Colonic mucosa (tissue), 4 donors: ENCODE measurements around the gene CASQ1. TPM values are rescaled to one million over a fixed set of nuclear protein-coding genes. Genes with fewer than 3 reads are reported as not detected.

ENCODE experiments used
- DNase-seq: peaks from one replicate; pipeline ENCODE4 v3.0.0-alpha.2; 2020
- H3K27ac ChIP-seq: fragments of 200-600 bp; one replicate; pipeline ENCODE4 v1.8.0; 2021
- H3K27me3 ChIP-seq: fragments of 200-600 bp; one replicate; pipeline ENCODE4 v1.8.0; 2021
- H3K36me3 ChIP-seq: fragments of 200-600 bp; one replicate; pipeline ENCODE4 v1.8.0; 2021
- H3K4me1 ChIP-seq: fragments of 200-600 bp; one replicate; pipeline ENCODE4 v1.8.0; 2021; ENCODE audit warnings: mild to moderate bottlenecking
- H3K4me3 ChIP-seq: fragments of 200-600 bp; one replicate; pipeline ENCODE4 v1.8.0; 2021
- H3K9ac ChIP-seq, 2 donors: one replicate each; pipeline ENCODE4 v1.7.0; 2013; ENCODE audit warnings: control low read depth in 2 of 2, low read depth in 2 of 2, low read length in 2 of 2
- H3K9me3 ChIP-seq: fragments of 200-600 bp; one replicate; pipeline ENCODE4 v1.8.0; 2021
- CTCF ChIP-seq: fragments of 200-600 bp; IDR thresholded peaks from one replicate; pipeline ENCODE4 v1.8.0; 2022; ENCODE audit warnings: antibody characterized with exemption, mild to moderate bottlenecking
- intact Hi-C: fragments of 100-400 bp; cut with DNase I; formaldehyde crosslinking; loops from one replicate; pipeline ENCODE4 v1.14.1; 2022
- total RNA-seq, 2 donors: library from RNA; stranded (reverse); fragmentation: NEBNext Ultra II Directional in 1 of 2; extraction: Animal tissue kit (Norgen Biotek cat#: 25700) in 1 of 2; gene quantifications; one replicate each; pipeline ENCODE4 v1.2.1, GENCODE V29; 2021
- donor health status: healthy.
- donor health status: DM: no; HTN: no; CAD: no.
- donor health status: DM: no; HTN: no; CAD: no.

Gene CASQ1
- total RNA-seq, 2 donors from 2014 or later: not detected

- Histone ChIP-seq H3K9me3 (no peaks in the 10 kb centered on the region), H3K27me3 (no peaks in the 10 kb centered on the region), H3K36me3 (peaks cover 32% of the 10 kb centered on the region), H3K4me3 (no peak overlapping the region), H3K27ac (no peak overlapping the region), H3K9ac (no peak overlapping the region), H3K4me1 (no peaks in the 10 kb centered on the region)
- no peak for TF ChIP-seq CTCF
- intact Hi-C loops: no loop called here
- no peak for DNase-seq
Measured at GRCh38 chr1:160220301-160220700, 29.9 kb downstream of the CASQ1 start.

GRCh38 chr1:160221089-160221488, 30.7 kb downstream of the CASQ1 start:
- intact Hi-C loops: no loop called here
- TF ChIP-seq CTCF: no peak
- Histone ChIP-seq H3K4me3 (no peak overlapping the region), H3K4me1 (no peaks in the 10 kb centered on the region), H3K9ac (no peak overlapping the region), H3K36me3 (peaks cover 28% of the 10 kb centered on the region), H3K27ac (no peak overlapping the region), H3K27me3 (no peaks in the 10 kb centered on the region), H3K9me3 (no peaks in the 10 kb centered on the region)
- no peak for DNase-seq

GRCh38 chr1:160222546-160222945, 32.2 kb downstream of the CASQ1 start:
- Histone ChIP-seq H3K9me3 (no peaks in the 10 kb centered on the region), H3K4me1 (no peaks in the 10 kb centered on the region), H3K9ac (no peak overlapping the region), H3K4me3 (no peak overlapping the region), H3K27ac (no peak overlapping the region), H3K36me3 (peaks cover 28% of the 10 kb centered on the region), H3K27me3 (no peaks in the 10 kb centered on the region)
- DNase-seq: no peak
- intact Hi-C loops: no loop called here
- no peak for TF ChIP-seq CTCF

- no peak for DNase-seq
- no peak overlapping the region for H3K9ac ChIP-seq
- no peaks in the 10 kb centered on the region for H3K4me1 ChIP-seq
- no peak overlapping the region for H3K27ac ChIP-seq
- H3K9me3 ChIP-seq: no peaks in the 10 kb centered on the region
- H3K4me3 ChIP-seq: no peak overlapping the region
- intact Hi-C loops: no loop called here
- TF ChIP-seq CTCF: no peak
- peaks cover 28% of the 10 kb centered on the region for H3K36me3 ChIP-seq
- H3K27me3 ChIP-seq: no peaks in the 10 kb centered on the region
Measured at GRCh38 chr1:160224606-160225005, 34.2 kb downstream of the CASQ1 start.

- DNase-seq: no peak
- intact Hi-C loops: no loop called here
- Histone ChIP-seq H3K36me3 (peaks cover 28% of the 10 kb centered on the region), H3K27ac (no peak overlapping the region), H3K9me3 (no peaks in the 10 kb centered on the region), H3K27me3 (no peaks in the 10 kb centered on the region), H3K4me3 (no peak overlapping the region), H3K4me1 (no peaks in the 10 kb centered on the region), H3K9ac (no peak overlapping the region)
- no peak for TF ChIP-seq CTCF
Measured at GRCh38 chr1:160225345-160225744, 35.0 kb downstream of the CASQ1 start.

- TF ChIP-seq CTCF: no peak
- H3K36me3 ChIP-seq: peaks cover 26% of the 10 kb centered on the region
- no peak for DNase-seq
- no peak overlapping the region for H3K4me3 ChIP-seq
- H3K27ac ChIP-seq: no peak overlapping the region
- intact Hi-C loops: no loop called here
- H3K9me3 ChIP-seq: no peaks in the 10 kb centered on the region
- H3K9ac ChIP-seq: no peak overlapping the region
- no peaks in the 10 kb centered on the region for H3K4me1 ChIP-seq
- no peaks in the 10 kb centered on the region for H3K27me3 ChIP-seq
Measured at GRCh38 chr1:160226623-160227022, 36.2 kb downstream of the CASQ1 start.
